Measurements from ENCODE around the gene MIGA1.
"Not testable (repeated sequence)": the region's sequence is repeated elsewhere in the genome, so short reads cannot be mapped to it uniquely, and the experiment has no call there.

Gene MIGA1

GRCh38 chr1:77779529-77780281, at the start of gene MIGA1:
Gene MIGA1, plus strand, starts transcription at chr1:77779649. Its CDS starts 3,604 bp downstream, at chr1:77783253.
- peak; percentile 89 for DNase-seq

- no peak for DNase-seq
Measured at GRCh38 chr1:77732090-77732489, 47.4 kb upstream of the MIGA1 start.

DNA sequence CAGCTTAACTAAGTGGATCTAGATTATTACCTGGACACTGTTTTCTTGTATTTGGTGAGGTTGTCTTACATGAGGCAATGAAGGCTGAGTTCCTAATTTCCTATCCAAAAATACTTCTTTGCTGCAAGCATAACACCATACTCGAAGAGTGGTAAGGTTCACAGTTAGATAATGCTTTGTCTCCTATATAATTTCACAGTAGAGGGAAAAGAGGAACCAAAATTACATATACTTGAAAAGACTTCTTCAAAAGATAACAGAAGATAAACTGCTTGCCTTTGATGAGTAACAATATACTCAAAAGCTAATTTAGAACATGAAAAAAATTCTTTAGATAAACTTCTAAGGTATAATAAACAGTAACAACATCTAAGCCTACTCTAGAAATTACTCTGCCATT, 40.2 kb upstream of the MIGA1 start:
- no peak for DNase-seq

DNA sequence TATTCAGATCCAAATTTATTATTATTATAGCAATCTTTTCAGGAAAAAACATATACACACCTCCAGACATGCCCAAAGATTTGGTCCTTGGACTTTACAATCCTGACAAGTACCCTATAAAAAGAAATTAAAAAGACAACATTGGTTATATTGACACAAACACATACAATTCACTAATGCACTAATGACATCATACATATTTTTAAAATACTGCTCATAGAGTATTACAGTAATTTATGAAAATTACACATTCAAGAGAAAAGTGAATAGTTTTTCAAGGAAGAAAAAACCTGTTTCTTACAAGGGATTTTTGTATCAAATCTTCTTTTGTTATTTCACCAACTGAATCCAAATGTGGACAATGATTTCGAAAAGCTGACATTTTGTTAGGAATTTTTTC, 38.1 kb upstream of the MIGA1 start:
- DNase-seq = no peak

GRCh38 chr1:77742011-77742555, 37.4 kb upstream of the MIGA1 start:
- no peak for DNase-seq

DNA sequence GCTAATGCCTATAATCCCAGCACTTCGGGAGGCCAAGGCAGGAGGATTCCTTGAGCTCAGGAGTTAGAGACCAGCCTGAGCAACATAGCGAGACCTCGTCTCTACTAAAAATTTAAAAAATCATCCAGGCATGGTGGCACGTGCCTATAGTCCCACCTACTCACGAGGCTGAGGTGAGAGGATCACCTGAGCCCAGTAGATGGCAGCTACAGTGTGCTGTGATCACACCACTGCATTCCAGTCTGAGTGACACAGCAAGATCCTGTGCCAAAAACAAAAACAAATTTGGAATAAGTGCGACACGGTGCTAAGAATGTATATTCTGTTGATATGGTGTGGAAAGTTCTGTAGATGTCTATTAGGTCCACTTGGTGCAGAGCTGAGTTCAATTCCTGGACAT, 34.9 kb upstream of the MIGA1 start:
- DNase-seq = no peak

GRCh38 chr1:77749489-77749888, 30.0 kb upstream of the MIGA1 start:
- DNase-seq = not testable (repeated sequence)

DNA sequence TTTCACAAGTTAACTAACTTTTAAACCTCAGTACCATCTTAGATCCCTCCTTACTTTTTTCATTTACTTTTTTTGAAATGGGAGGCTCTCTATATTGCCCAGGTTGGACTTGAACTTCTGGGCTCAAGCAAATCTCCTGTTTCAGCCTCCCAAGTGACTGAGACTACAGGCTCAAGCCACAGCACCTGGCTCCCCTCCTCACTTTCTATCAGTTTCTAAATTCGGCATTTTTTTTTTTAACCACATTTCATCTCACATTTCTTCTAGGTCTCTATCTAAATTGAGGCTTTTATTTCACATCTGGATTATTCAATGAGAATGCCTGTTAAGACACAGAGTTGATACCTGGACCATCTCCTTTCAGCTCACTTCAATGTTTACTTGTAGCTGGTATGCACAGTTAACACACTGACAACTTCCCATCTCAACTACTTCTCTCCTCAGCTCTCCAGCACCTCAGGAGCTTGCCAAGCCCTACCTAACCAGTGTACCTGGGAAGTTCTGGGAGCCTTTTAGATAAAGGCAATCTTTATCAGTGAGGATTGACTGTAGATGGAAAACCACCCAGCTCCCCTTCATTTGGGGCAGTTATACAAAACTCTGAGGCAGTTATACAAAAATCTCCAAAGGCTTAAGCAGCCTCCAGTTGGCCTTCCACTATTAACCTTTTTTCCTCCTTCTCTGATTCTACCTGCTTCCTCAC, 23.2 kb upstream of the MIGA1 start:
- DNase-seq = no peak

DNA sequence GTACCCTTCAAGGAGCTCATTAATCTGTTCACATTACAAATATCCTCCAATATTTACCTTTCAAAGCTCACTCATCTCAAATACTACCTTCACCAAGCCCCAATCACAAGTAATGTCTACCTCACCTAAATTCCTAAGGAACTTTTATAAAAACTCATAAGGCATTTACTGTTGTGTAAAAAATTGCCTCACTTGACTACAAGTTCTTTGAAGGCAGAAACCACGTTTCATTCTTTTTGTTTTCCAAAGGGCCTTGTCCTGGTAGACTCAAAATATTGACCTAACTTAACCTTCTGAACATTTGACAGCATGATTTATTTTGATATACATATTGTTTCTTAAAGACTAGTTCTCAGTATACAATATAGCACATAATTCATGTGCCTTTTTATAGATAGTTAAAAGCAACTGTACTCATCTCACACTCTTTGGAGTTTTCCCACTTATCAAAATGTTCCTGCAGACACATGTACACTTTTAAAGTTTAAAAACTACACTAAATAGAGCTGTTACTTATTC, 22.3 kb upstream of the MIGA1 start:
- no peak for DNase-seq

GRCh38 chr1:77757603-77758002, 21.8 kb upstream of the MIGA1 start:
- no peak for DNase-seq

DNA sequence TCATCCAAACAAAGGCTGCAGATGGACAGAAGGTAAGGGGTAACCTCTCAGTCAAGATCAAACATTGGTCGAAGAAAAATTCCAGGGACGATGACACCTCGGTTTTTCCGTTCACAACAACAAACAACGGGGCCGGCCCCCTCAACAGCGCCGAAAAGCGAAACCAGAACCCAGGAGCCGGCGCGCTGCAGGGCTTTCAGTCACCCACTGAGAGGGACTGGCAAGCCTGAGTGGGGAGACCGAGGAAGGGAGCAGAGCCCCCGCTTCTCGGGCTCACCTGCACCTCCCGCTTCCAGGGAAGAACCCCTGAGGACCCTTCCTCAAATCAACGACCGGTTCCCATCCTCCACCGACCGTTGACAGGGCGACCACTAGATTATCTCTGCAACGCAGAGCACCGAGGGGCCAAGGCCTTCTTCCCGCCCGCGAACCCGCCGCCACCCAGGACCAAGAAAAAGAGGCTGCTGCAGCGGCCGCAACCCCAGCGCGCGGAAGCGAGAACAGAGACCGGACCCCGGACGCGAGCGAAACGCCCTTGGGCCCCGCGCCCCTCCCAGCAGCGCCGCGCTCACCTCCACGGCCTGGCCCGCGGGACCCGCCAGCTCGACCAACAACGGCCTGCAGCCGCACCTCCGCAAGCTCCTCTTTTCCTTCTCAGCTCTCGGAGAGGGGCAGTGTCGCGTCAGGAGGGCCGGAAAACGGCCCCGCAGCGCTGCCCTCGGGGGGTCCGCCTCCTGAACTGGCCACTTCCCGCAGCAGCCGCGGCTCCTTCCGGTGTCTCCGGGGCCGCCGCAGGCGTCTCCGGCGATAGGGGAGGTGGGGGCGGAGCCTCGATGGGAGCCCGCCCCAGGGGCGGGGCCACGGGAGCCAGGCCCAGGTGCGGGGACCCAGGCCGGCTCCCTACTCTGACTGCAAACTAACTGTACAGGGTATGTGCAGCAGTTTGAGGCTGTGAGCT, 20.1 kb upstream of the MIGA1 start, which contains the start of gene USP33:
USP33 (minus strand) TSS at position 782 of the 958 bp plus-strand sequence. CDS start 18,155 bp downstream, outside the sequence.
- DNase-seq = peak; percentile 76

- DNase-seq = no peak
Measured at GRCh38 chr1:77762072-77762476, 17.4 kb upstream of the MIGA1 start.

DNA sequence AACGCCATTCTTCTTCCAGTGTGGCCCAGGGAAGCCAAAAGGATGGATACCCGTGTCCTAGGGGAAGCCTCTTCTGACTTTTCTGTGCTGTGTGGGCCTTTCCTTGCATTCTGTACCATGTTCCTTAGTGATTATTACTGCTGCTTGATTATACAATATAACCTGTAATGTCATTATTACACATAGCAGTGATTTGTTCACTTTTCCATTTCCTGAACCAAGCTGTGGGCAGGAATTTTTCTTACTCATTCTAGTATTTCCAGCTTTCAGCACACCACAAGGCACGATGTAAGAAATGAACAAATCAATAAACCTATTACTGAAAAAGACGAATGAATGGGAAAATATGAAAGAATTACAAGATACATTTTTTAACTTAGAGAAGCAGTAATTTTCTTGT, 11.4 kb upstream of the MIGA1 start:
- DNase-seq = no peak

GRCh38 chr1:77776007-77776700, 3.3 kb upstream of the MIGA1 start:
- DNase-seq = no peak

DNA sequence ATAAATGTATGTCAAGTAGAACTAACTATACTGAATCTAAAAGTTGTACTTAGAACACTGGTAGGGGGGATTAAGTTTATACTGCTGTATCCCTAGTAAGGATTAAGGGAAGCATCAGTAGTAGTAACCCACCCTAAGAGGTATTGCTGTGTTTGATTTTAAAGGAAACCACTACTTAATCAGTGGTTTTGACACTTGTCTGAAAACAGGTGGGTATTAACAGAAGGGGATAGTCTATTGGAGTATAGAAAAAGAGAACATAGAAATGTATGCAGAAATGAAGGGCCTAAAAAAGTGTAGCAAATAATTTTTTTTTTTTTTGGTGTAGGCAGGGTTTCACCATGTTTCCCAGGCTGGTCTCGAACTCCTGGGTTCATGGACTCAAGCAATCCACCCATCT, 2.2 kb downstream of the MIGA1 start:
- no peak for DNase-seq

DNA sequence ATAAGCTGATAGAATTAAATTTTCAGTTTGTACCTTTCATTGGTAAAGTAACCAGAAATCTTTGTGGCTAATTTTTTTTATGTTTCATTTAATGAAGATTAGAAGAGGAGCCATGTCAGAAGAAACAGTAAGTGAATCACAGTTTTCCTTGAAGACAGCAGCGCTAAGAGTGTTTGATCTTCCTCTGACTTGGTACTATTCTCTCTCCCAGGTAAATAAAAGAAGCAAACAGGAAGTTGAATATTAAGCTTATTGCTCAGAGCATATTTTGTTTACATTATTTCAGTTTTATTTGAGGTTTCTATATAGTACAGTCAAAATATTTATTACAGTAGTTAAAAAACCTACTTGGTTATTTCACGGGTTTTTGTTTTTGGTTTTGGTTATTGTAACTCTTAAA, 3.7 kb downstream of the MIGA1 start:
- no peak for DNase-seq

- DNase-seq = not testable (repeated sequence)
Measured at GRCh38 chr1:77786093-77786741, 6.8 kb downstream of the MIGA1 start.

DNA sequence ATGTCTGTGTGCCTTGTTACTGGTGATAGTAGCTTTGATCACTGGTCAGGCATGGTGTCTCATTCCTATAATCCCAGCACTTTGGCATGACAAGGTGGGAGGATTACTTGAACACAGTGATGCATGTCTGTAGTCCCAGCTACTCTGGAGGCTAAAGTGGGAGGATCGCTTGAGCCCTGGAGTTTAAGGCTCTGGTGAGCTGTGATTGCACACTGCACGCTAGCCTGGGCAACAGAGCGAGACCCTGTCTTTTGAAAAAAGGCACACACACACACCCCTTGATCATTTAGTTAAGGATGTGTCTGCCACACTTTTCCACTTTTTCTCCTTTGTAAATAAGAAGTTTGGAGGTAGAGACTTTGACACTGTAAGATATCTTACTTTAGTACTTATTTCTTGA, 15.1 kb downstream of the MIGA1 start:
- no peak for DNase-seq

- no peak for DNase-seq
Measured at GRCh38 chr1:77796695-77797405, 17.4 kb downstream of the MIGA1 start.

DNA sequence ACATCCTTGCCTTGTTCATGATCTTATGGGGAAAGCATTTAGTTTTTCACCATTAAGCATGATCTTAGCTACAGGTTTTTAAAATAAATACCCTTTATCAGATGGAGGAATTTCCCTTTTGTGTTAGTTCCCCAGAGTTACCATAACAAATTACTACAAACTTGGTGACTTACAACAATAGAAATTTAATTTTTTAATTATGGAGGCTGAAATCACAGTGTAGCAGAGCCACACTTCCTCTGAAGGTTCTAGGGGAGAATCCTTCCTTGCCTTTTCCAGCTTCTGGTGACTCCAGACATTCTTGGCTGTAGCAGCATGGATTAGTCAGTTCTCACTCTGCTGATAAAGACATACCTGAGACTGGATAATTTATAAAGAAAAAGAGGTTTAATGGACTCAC, 18.5 kb downstream of the MIGA1 start:
- DNase-seq = no peak

DNA sequence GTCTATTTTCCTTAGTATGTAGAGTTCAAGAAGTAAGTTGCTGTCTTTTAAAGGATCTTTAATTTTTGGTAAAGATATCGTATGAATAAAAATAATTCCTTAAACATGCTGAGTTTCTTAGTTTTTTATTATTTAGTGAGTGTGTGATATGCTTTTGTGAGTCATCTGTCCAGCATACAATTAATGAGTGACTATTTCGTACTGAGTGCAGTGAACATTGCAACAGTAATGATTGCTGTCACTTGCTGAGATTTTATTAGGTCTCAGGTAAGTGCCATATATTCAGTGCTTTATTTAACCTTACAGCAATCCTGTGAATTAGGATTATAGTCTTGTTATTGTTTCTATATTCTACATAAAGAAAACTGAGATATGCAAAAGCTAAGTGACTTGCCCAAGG, 22.6 kb downstream of the MIGA1 start:
- DNase-seq = no peak
